ENCODE data around the gene EVC. TPM values are rescaled to one million over a fixed set of nuclear protein-coding genes. Genes with fewer than 3 reads are reported as not detected.
A peak's percentile ranks its signal among the peaks of the same experiment; 100 is the strongest.

Gene EVC
- total RNA-seq, 1 experiment from 2014 or later: 29.0 TPM

- no peaks in the 10 kb centered on the region for H3K9me3 Mint-ChIP-seq (ENCODE audit: unreplicated experiment)
- CTCF ChIA-PET: interaction anchor here (0.6 kb wide), 1 partner anchor 665 kb away, joined by 3 read pairs; no protein-coding TSS in a partner anchor
- H3K36me3 Mint-ChIP-seq (ENCODE audit: insufficient read depth, unreplicated experiment): peaks cover 37% of the 10 kb centered on the region
- intact Hi-C loops (cut with micrococcal nuclease): no loop called here
- POLR2A ChIA-PET: interaction anchor here (1.3 kb wide), 1 partner anchor 40 kb away, joined by 4 read pairs; the partner anchor contains the start of gene EVC
- peak; percentile 90 for DNase-seq (ENCODE audit: unreplicated experiment)
- no peak overlapping the region for H3K4me3 Mint-ChIP-seq (ENCODE audit: unreplicated experiment)
- TF ChIP-seq CTCF (IDR thresholded peaks at IDR 0.05; ENCODE audit: unreplicated experiment): no peak
- H3K27ac Mint-ChIP-seq (ENCODE audit: low read depth, unreplicated experiment): peak overlapping the region; percentile 86
- peaks cover 12% of the 10 kb centered on the region for H3K4me1 Mint-ChIP-seq (ENCODE audit: insufficient read depth, unreplicated experiment)
- no peaks in the 10 kb centered on the region for H3K27me3 Mint-ChIP-seq (ENCODE audit: insufficient read depth, unreplicated experiment)
- no TSS peak for BruUV-seq (replicated peaks)
Measured at GRCh38 chr4:5750946-5751665, 40.1 kb downstream of the EVC start.

GRCh38 chr4:5751666-5752375 is 40.8 kb downstream of the EVC start:
- no peak for TF ChIP-seq CTCF (IDR thresholded peaks at IDR 0.05; ENCODE audit: unreplicated experiment)
- CTCF ChIA-PET: interaction anchor here (0.6 kb wide), 1 partner anchor 329 kb away, joined by 4 read pairs; no protein-coding TSS in a partner anchor
- Mint-ChIP-seq H3K4me3 (ENCODE audit: unreplicated experiment) (no peak overlapping the region), H3K9me3 (ENCODE audit: unreplicated experiment) (no peaks in the 10 kb centered on the region), H3K36me3 (ENCODE audit: insufficient read depth, unreplicated experiment) (peaks cover 44% of the 10 kb centered on the region), H3K27me3 (ENCODE audit: insufficient read depth, unreplicated experiment) (no peaks in the 10 kb centered on the region), H3K4me1 (ENCODE audit: insufficient read depth, unreplicated experiment) (peaks cover 12% of the 10 kb centered on the region), H3K27ac (ENCODE audit: low read depth, unreplicated experiment) (no peak overlapping the region)
- no TSS peak for BruUV-seq (replicated peaks)
- intact Hi-C loops (cut with micrococcal nuclease): no loop called here
- POLR2A ChIA-PET: interaction anchor here (0.6 kb wide), 1 partner anchor 37 kb away, joined by 3 read pairs; no protein-coding TSS in a partner anchor
- no peak for DNase-seq (ENCODE audit: unreplicated experiment)

- peak overlapping the region; percentile 97 for H3K27ac Mint-ChIP-seq (ENCODE audit: low read depth, unreplicated experiment)
- DNase-seq (ENCODE audit: unreplicated experiment): peak; percentile 53
- H3K4me3 Mint-ChIP-seq (ENCODE audit: unreplicated experiment): no peak overlapping the region
- TF ChIP-seq CTCF (IDR thresholded peaks at IDR 0.05; ENCODE audit: unreplicated experiment): no peak
- ChIA-PET POLR2A (interaction anchor here (0.6 kb wide), 1 partner anchor 36 kb away, joined by 3 read pairs; no protein-coding TSS in a partner anchor), CTCF (interaction anchor here (0.6 to 2.1 kb wide), 4 partner anchors 18 to 328 kb away, joined by 4 to 7 read pairs (median 4); no protein-coding TSS in a partner anchor)
- intact Hi-C loops (cut with micrococcal nuclease): no loop called here
- no peaks in the 10 kb centered on the region for H3K9me3 Mint-ChIP-seq (ENCODE audit: unreplicated experiment)
- no peaks in the 10 kb centered on the region for H3K27me3 Mint-ChIP-seq (ENCODE audit: insufficient read depth, unreplicated experiment)
- H3K4me1 Mint-ChIP-seq (ENCODE audit: insufficient read depth, unreplicated experiment): peaks cover 12% of the 10 kb centered on the region
- peaks cover 44% of the 10 kb centered on the region for H3K36me3 Mint-ChIP-seq (ENCODE audit: insufficient read depth, unreplicated experiment)
- BruUV-seq (replicated peaks): no TSS peak
Measured at GRCh38 chr4:5752376-5753184, 41.6 kb downstream of the EVC start.
